Mucosa of stomach (tissue), 1 donor: ENCODE data around the gene LSS.
A peak's percentile ranks its signal among the peaks of the same experiment; 100 is the strongest.
"Not testable (repeated sequence)": the region's sequence is repeated elsewhere in the genome, so short reads cannot be mapped to it uniquely, and the experiment has no call there.

ENCODE experiments used
- H3K27me3 ChIP-seq: one replicate; pipeline ENCODE4 v1.7.0; 2013; ENCODE audit warnings: mild to moderate bottlenecking, low read length; ENCODE audit not compliant: control insufficient read depth, insufficient read depth
- H3K36me3 ChIP-seq: one replicate; pipeline ENCODE4 v1.7.0; 2013; ENCODE audit warnings: low read length; ENCODE audit not compliant: control insufficient read depth, insufficient read depth
- H3K4me1 ChIP-seq: one replicate; pipeline ENCODE4 v1.7.0; 2013; ENCODE audit warnings: mild to moderate bottlenecking, low read length; ENCODE audit not compliant: control insufficient read depth, insufficient read depth
- H3K4me3 ChIP-seq: one replicate; pipeline ENCODE4 v1.7.0; 2013; ENCODE audit warnings: low read length
- H3K9ac ChIP-seq: one replicate; pipeline ENCODE4 v1.7.0; 2013; ENCODE audit warnings: mild to moderate bottlenecking, low read length, moderate library complexity
- H3K9me3 ChIP-seq: one replicate; pipeline ENCODE4 v1.7.0; 2013; ENCODE audit warnings: mild to moderate bottlenecking, low read length, moderate library complexity; ENCODE audit not compliant: control insufficient read depth
- donor health status: Pancreatic carcinoma.

LSS gene

GRCh38 chr21:46243960-46244361, 15.4 kb upstream of the LSS start:
- Histone ChIP-seq H3K36me3 (peaks cover 29% of the 10 kb centered on the region), H3K9ac (no peak overlapping the region), H3K4me1 (no peaks in the 10 kb centered on the region)

GRCh38 chr21:46243325-46243724, 14.8 kb upstream of the LSS start:
- no peaks in the 10 kb centered on the region for H3K4me1 ChIP-seq
- no peak overlapping the region for H3K9ac ChIP-seq
- H3K4me3 ChIP-seq: no peak overlapping the region
- no peaks in the 10 kb centered on the region for H3K9me3 ChIP-seq
- H3K27me3 ChIP-seq: no peaks in the 10 kb centered on the region
- peaks cover 32% of the 10 kb centered on the region for H3K36me3 ChIP-seq

More at GRCh38 chr21:46243960-46244361, 15.4 kb upstream of the LSS start:
- H3K9me3 ChIP-seq: no peaks in the 10 kb centered on the region
- no peak overlapping the region for H3K4me3 ChIP-seq
- H3K27me3 ChIP-seq: no peaks in the 10 kb centered on the region

- not testable (repeated sequence) for H3K4me3 ChIP-seq, H3K9me3 ChIP-seq, H3K9ac ChIP-seq, H3K27me3 ChIP-seq, H3K4me1 ChIP-seq
- peaks cover 28% of the 10 kb centered on the region for H3K36me3 ChIP-seq
These were observed 13.0 kb upstream of the LSS start for GRCh38 chr21:46241577-46241976.

GRCh38 chr21:46239817-46240325, 11.3 kb upstream of the LSS start:
- H3K4me1 ChIP-seq: no peaks in the 10 kb centered on the region
- H3K36me3 ChIP-seq: peaks cover 37% of the 10 kb centered on the region
- H3K27me3 ChIP-seq: no peaks in the 10 kb centered on the region
- no peak overlapping the region for H3K9ac ChIP-seq
- no peaks in the 10 kb centered on the region for H3K9me3 ChIP-seq
- H3K4me3 ChIP-seq: no peak overlapping the region

GRCh38 chr21:46237474-46237873, 8.9 kb upstream of the LSS start:
- Histone ChIP-seq H3K27me3 (no peaks in the 10 kb centered on the region), H3K4me3 (no peak overlapping the region), H3K4me1 (no peaks in the 10 kb centered on the region), H3K9ac (no peak overlapping the region), H3K9me3 (no peaks in the 10 kb centered on the region), H3K36me3 (peaks cover 30% of the 10 kb centered on the region)

- no peak overlapping the region for H3K4me3 ChIP-seq
- H3K9me3 ChIP-seq: no peaks in the 10 kb centered on the region
- H3K27me3 ChIP-seq: no peaks in the 10 kb centered on the region
- peaks cover 7% of the 10 kb centered on the region for H3K4me1 ChIP-seq
- peaks cover 25% of the 10 kb centered on the region for H3K36me3 ChIP-seq
- no peak overlapping the region for H3K9ac ChIP-seq
These were observed 5.9 kb upstream of the LSS start for GRCh38 chr21:46234436-46234950.

GRCh38 chr21:46229923-46230260, 1.3 kb upstream of the LSS start:
- H3K9ac ChIP-seq: peak overlapping the region; percentile 60
- peaks cover 23% of the 10 kb centered on the region for H3K4me1 ChIP-seq
- no peaks in the 10 kb centered on the region for H3K27me3 ChIP-seq
- no peak overlapping the region for H3K4me3 ChIP-seq
- H3K36me3 ChIP-seq: peaks cover 7% of the 10 kb centered on the region
- H3K9me3 ChIP-seq: no peaks in the 10 kb centered on the region

- no peaks in the 10 kb centered on the region for H3K27me3 ChIP-seq
- no peaks in the 10 kb centered on the region for H3K9me3 ChIP-seq
- H3K4me1 ChIP-seq: peaks cover 23% of the 10 kb centered on the region
- H3K36me3 ChIP-seq: peaks cover 7% of the 10 kb centered on the region
- peak overlapping the region; percentile 60 for H3K9ac ChIP-seq
- peak overlapping the region; percentile 10 for H3K4me3 ChIP-seq
These were observed 754 bp upstream of the LSS start for GRCh38 chr21:46229133-46229922.

- peaks cover 23% of the 10 kb centered on the region for H3K4me1 ChIP-seq
- H3K4me3 ChIP-seq: peak overlapping the region; percentile 32
- H3K9me3 ChIP-seq: no peaks in the 10 kb centered on the region
- H3K36me3 ChIP-seq: no peaks in the 10 kb centered on the region
- H3K27me3 ChIP-seq: no peaks in the 10 kb centered on the region
- peak overlapping the region; percentile 65 for H3K9ac ChIP-seq
These were observed 696 bp downstream of the LSS start for GRCh38 chr21:46227811-46228344.

- no peaks in the 10 kb centered on the region for H3K27me3 ChIP-seq
- peak overlapping the region; percentile 65 for H3K9ac ChIP-seq
- no peaks in the 10 kb centered on the region for H3K9me3 ChIP-seq
- peaks cover 23% of the 10 kb centered on the region for H3K4me1 ChIP-seq
- H3K4me3 ChIP-seq: peak overlapping the region; percentile 23
- H3K36me3 ChIP-seq: peaks cover 3% of the 10 kb centered on the region
These were observed 1.5 kb downstream of the LSS start for GRCh38 chr21:46226920-46227599.

GRCh38 chr21:46226146-46226545, 2.4 kb downstream of the LSS start:
- peaks cover 23% of the 10 kb centered on the region for H3K4me1 ChIP-seq
- H3K9me3 ChIP-seq: no peaks in the 10 kb centered on the region
- no peaks in the 10 kb centered on the region for H3K27me3 ChIP-seq
- peaks cover 4% of the 10 kb centered on the region for H3K36me3 ChIP-seq
- H3K4me3 ChIP-seq: no peak overlapping the region
- no peak overlapping the region for H3K9ac ChIP-seq

GRCh38 chr21:46223661-46224060, 4.9 kb downstream of the LSS start:
- not testable (repeated sequence) for H3K27me3 ChIP-seq, H3K9me3 ChIP-seq, H3K4me3 ChIP-seq, H3K9ac ChIP-seq
- Histone ChIP-seq H3K4me1 (peaks cover 16% of the 10 kb centered on the region), H3K36me3 (peaks cover 10% of the 10 kb centered on the region)
